ENCODE results near the gene PREPL.
"Not testable (repeated sequence)": the region's sequence is repeated elsewhere in the genome, so short reads cannot be mapped to it uniquely, and the experiment has no call there.

PREPL gene

DNA sequence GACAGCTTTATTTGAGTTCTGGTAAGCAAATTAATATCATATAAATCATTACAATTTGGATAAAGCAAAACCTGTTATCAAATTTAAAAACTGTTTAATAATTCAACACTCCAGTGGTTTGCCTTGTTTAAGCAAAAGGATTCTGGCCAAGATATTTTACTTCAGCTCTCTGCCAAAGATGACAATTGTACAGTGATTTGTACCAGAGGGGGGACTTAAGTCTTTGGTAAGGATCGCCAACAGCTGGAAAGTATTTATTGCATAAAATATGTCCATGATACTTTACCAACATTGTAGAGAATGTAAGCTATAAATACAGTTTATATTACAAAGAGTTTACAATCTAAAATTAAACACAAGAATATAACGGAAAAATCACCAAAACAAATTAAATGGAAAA lies 13.8 kb downstream of the PREPL start:
- DNase-seq: no peak

DNA sequence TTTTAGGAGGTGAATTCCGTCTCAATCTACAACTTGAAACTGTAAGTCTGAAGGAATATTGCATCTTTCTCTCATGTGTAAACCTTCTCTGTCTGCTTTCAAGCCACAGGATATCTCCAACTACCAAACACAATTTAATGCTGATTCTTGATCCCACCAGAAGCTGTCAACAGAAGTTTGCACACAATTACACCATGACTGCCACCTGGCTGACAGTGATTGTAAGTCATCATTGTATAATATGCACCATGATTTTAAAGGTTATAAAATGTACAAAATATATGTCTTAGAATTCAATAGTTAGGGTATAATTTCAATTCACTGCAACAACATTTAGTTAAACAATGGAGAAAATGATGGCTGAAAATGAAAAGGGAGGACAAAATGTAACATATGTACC lies 18.4 kb downstream of the PREPL start:
- no peak for DNase-seq

DNA sequence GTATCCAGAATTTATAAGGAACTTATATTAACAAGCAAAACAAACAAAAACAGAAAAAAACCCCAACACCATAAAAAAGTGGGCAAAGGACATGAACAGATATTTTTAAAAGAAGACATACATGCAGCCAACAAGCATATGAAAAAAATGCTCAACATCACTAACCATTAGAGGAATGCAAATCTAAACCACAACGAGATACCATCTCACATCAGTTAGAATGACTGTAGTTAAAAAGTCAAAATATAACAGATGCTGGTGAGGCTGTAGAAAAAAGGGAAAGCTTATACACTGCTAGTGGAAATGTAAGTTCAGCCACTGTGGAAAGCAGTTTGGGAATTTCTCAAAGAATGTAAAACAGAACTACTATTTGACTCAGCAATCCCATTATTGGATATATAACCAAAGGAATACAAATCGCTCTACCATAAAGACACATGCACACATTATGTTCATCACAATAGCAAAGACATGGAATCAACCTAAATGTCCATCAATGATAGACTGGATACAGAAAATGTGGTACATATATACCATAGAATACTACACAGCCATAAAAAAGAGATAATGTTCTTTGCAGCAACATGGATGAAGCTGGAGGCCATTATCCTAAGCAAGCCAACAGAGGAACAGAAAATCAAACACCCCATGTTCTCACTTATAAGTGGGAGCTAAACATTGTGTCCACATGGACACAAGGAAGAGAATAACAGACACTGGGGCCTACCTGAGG lies 25.3 kb downstream of the PREPL start:
- DNase-seq: no peak

DNA sequence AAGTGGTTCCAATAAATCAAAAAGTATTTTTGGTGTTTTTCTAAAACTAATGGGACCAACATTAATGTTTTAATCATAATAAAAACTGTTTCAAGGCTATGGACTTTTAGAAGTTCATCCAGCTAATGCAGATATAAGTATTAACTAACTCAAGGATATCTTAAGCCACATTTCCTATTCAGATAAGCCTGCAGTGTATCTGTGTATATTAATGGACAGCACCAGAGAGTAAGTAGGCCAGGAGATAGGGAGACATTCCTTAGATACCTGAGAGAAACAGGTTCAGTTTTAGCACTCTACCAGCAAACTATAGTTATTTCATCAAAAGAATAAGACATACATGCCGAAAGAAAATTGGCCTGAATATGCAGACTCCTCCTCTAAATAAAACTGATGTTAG lies 27.3 kb downstream of the PREPL start:
- no peak for DNase-seq

DNA sequence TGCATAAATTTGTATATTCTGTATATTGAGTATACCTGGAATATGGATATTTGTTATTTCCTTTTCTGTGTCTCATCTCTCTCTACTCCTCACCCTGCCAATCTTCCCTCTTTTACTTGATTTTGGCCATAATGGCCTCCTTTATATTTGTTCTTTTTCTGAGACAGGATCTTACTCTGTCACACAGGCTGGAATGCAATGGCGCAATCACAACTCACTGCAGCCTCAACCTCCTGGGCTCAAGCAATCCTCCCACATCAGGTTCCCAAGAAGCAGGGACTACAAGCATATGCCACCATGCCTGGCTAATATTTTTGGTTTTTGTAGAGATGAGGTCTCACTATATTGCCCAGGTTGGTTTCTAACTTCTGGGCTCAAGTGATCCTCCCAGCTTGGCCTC lies 30.5 kb downstream of the PREPL start:
- DNase-seq: no peak

DNA sequence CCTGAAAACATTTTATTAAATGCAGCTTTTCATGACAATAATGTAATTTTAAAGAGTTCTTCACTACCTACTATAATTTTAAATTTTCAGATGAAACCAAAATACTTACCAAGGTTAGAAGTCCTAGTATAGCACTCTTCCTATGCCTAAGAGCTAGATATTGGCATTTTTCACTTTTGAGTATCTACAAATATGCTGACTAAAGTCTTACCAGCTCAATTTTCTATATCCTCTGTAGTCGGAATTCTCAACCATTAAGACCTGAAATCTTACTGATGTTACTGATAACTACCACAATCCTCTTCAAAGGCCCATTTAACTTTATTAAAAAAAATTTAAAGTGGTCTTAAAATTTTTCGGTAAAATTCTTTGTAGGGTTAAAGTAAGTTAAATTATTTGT lies 32.0 kb downstream of the PREPL start:
- DNase-seq: no peak

DNA sequence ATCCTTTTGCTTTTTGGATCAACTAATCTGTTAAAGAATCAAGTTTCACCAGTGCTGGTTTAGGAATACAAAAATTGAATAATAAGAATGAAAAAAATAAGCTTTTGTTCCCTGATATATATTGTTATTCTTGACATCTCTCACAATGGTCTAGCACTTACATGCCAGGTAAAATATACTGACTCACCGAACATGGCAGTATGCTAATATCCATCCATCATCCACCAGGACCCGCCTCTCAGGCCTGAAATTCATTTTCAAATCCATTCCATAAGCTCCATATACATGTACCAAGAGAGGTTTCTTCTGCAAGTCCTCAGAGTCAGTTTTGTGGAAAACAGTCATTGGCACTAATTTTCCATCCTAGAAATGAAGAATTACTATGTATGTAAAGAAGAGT lies 32.5 kb downstream of the PREPL start:
- no peak for DNase-seq

DNA sequence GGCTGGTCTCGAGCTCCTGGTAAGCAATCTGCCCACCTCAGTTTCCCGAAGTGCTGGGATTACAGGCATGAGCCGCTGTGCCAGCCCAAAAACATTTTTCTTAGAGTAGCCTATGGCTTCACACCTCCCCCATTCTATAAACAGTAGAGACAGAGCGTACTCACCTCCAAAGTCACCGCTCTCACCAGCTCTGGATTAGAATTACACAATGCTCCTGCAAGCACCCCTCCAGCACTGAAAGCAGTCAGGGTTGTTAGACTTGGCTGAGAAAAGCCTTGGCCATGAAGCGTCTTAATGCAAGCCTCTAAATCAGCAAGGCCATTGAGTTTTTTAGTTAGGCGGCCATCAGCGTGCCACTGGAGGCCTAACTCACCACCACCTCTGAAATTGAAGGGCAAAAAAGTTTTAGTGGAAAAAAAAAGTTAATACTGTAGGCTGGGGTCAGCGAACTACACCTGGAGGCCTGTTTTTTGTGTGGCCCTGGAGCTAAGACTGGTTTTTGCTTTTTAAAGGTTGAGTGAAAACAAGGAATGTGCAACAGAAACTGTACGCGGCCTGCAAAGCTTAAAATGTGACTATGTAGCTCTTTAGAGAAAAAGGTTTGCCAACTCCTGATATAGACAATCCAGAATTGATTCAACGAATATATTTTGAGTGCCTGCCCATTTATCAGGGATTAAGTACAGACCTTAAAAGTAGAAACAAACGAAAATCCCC lies 34.6 kb downstream of the PREPL start:
- no peak for DNase-seq

DNA sequence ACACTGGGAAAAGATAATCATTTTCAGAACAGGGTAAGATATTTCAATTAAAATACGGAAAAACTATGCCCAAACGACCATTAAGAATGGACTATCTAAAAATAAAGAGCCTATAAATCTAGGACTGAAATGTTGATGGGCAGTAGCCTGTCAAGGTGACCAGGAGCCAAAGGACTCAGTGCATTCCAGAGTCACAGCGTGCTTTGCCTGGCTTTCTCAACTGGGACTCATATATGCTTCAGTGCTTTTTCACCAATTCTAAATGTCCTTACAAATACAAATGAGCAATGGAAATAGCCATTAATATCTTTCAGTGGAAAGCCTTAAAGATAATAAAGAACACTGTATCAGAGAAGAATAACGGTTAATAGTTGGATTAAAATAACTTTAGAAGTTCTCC lies 35.4 kb downstream of the PREPL start:
- no peak for DNase-seq

DNA sequence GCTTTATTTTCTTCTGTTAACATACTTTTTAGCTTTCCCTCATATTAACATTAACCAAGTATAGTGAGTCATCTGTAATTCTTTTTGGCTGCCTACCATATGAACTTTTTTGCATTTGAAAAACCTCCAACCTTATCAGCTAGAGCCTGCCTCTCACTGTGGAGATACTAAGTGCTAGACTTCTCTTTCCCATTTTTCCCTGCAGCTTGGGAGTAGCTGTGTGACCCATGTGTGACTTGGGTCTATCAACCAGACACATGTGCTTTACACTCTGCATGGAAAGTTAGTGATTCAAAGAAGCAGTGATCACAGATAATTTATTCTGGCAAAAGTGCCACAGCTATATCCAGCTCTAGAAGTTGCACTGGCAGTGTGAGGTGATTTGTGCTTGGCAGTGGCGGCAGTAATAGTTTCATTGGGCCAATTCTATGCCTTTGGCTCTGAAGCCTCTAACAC lies 36.3 kb downstream of the PREPL start:
- DNase-seq: no peak

DNA sequence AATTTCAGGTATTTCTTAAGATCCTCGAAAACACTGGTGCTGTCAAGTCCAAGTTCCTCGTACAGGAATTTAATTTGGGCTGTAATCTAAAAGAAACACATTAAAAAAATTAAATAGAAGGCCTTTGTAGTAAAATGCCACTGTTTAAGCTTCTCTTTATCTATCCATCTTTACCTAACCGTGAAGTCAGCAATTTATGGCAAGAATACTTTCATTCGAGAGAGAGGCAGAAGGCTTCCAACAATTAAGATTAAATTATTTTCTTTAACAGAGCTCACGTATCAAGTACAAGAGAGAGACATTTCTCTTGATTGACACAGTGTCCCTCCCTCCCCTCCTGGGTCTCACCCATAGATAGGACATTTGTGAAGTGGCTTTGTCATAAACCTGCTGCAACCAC lies 39.9 kb downstream of the PREPL start:
- no peak for DNase-seq

DNA sequence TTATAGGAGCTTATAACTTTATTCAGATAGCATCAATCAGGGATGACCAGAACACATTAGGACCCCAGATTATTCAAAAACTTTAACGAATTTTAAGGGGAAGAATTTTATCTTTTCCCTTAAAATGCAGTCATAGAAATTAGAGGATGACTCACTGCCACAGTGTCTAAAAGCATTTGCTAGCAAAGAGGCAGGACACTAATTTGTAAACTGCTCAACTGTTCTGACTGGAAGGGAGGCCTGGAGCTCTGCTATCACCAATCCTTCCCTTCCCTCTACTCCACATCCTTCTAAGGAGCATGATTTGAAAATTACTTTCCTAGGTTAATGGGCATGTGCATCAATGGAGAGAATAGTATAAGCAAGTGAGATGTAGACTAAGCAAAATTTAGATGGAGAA lies 40.5 kb downstream of the PREPL start:
- DNase-seq: no peak

DNA sequence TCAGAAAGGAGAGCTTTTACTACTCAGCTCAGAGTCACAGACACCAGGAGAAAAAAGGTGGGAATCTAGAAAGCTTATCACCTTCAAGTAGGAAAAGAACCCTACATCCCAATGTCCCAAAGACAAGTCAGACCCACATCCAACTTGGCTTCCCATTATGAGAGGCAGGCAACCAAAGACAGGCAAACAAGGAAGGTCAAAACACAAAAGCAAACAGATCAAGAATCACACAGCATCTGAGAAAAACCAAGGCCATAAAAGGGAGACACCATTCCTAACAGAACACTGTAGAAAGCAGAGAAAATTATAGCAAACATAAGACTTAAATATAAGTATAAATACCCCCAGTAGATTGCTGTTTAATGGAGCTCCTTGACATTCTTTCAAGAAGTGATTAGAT lies 45.3 kb downstream of the PREPL start:
- DNase-seq: no peak

DNA sequence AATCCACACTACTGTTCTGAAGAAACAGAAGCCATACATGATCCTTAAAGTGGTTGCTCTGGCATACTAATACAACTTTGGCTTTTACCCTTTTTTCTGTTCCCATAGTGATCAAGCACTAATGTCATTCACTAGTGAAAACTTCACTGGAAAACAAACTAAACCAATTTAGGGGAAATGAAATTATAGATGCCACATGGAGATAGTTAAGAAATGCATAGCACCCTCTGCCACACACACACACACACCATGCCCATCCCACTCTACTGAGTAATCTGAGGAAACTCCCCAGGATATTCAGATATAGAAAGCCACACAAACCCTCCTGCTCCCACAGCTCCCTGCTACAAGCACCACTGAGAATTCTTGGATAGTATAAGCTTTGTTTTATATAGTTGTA lies 46.9 kb downstream of the PREPL start:
- DNase-seq: no peak

DNA sequence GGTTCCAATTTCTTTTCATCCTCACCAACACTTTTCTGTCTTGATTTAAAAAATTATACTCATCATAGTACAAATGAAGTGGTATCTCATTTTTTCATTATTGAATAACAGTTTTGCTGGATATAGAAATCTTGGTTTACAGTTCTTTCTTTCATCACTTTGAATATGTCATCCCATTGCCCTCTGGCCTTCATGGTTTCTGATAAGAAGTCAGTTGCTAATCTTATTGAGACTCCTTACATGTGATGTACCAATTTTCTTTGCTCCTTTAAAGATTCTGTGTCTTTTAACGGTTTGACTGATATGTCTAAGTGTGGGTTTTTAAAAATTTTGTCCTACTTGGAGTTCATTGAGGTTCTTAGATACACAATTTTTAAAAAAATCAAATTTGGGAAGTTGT lies 51.0 kb downstream of the PREPL start:
- DNase-seq: no peak

DNA sequence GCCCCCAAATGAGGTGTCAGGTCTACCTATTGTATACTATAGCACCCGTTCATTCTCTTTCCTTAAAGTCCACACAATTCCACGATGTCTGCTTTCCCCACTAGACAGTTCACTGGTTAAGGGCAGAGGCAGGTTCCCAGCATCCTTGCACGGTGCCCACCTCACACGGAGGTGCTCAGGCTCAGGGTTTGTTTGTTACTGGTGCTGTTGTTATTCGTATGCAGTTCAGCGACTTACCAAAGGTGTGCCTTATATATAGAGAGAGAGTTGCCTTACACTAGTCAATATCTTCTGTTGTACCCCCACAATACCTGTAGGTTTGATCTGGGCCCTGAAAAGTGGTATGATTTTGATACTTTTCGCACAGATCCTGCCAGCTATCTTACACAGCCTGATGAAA lies 55.4 kb downstream of the PREPL start:
- DNase-seq: no peak

DNA sequence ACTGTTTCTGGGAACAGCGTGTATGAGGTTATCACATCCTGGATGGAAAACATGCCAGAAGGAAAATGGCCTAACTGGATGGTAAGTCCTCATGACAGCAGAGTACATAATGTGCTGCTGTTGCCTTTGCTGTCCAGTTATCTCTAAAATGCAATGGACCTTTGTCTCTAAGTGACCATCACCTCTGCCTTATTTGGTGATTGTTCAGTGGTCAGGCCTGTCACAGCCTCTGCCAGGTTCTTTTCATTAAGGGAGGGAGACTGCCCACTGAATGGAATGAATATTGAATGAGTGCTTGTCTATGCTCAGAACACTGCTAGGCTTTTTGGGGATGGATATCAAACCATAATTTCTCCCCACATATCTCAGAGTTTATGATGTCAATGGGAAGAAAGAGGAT lies 57.0 kb downstream of the PREPL start:
- DNase-seq: no peak

DNA sequence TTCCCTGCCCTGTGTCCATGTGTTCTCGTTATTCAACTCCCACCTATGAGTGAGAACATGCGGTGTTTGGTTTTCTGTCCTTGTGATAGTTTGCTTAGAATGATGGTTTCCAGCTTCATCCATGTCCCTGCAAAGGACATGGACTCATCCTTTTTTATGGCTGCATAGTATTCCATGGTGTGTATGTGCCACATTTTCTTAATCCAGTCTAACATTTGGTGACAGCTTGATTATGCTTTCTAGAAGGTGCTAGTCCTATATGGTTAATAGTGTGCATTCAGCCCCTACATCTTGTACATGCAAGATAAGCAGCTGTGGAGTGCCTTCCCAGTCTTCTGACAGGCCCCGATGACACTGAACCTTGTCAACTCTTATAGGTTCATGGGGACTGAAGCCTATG lies 57.5 kb downstream of the PREPL start:
- not testable (repeated sequence) for DNase-seq

DNA sequence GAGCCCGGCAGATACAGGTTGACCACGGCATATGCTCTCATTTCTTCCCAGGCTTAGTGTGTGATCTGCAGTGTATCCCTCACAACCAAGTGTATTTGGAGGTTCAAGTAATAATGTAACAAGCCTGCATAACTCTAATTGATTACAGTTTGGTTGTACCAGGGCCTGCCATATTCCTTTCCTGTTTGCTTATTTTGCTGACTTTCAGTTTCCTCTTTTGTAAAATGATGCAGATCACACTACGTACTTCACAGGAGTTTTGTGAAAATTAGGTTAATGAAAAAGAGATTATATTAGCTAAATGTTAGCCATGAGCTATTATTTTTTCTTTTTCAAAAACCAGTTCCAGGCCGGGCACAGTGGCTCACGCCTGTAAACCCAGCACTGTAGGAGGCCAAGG lies 60.2 kb downstream of the PREPL start:
- no peak for DNase-seq

DNA sequence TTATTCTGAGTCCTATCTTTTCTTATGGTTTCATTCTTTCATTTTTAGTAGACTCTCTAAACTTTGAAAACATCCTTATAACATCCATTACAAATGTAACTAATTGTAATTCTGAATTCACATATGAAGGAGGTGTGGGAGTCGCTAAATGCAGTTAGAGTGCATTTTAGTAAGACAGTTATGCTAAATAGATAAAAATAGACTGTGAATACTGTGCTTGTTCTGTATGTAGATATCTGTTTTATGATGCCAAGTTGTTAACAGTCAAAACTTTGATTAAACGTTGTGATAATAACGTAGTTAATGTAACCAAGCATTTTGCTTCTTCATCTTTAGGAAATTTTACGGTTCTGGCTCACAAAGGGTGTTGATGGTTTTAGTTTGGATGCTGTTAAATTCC lies 61.7 kb downstream of the PREPL start:
- no peak for DNase-seq

DNA sequence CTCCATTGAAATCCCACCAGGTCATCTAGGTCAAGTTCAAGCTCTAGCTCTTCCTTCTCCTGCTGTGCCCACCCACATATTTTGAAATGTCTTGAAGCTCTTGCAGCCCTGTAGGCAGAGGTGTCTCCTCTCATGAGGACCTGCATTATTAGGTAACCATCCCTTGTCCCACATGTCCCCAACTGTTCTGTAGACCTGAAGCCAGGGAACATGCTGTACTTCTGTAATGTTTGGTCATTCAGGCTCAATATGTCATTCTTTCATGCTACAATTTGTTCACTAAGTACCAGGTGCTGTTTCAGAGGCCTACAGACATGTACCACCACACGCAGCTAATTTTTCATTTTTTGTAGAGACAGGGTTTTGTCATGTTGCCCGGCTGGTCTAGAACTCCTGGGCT lies 63.9 kb downstream of the PREPL start:
- DNase-seq: no peak

DNA sequence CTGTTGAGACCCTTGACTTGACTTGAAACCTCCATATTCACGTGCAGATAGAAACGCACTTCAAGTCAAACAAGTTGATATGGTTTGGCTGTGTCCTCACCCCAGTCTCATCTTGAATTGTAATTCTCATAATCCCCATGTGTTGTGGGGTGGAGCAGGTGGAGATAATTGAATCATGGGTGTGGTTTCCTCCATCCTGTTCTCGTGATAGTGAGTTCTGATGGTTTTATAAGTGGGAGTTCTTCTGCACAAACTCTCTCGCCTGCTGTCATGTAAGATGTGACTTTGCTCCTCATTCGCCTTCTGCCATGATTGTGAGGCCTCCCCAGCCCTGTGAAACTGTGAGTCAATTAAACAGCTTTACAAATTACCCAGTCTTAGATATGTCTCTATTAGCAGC lies 64.6 kb downstream of the PREPL start:
- DNase-seq: no peak

DNA sequence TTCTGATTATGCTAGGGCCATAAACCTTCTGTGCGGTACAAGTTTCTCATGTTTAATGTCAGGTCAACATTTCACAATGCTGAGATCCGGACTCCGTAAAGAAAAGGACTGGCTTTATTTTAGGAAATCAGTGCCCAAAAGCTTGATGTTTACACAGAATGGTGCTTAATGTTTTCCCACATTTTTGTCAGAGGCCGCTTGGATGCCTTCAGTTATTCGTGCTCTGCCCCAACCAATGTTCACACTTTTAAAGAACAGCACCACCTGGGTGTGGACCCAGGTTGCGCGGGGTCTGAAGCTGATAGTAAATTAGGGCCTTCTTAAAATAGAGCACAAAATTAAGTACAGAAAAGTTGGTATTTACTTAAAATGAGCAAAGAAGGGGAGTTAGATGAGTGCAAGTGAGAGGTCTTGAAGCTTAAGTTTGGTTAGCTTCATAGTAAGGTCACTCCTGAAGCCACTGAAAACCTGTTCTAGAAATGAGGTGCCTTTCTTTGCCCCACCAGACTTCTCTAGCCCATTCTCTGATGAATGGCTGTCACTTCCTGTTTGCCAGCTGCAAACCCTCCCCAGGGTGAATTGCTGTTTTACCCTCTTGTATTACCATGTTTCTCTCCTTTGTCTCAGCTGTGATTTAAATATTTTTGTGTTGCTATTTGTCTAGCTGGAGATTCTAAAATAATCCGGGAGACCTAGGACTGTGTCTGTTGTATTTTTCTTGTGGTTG lies 65.5 kb downstream of the PREPL start:
- no peak for DNase-seq

DNA sequence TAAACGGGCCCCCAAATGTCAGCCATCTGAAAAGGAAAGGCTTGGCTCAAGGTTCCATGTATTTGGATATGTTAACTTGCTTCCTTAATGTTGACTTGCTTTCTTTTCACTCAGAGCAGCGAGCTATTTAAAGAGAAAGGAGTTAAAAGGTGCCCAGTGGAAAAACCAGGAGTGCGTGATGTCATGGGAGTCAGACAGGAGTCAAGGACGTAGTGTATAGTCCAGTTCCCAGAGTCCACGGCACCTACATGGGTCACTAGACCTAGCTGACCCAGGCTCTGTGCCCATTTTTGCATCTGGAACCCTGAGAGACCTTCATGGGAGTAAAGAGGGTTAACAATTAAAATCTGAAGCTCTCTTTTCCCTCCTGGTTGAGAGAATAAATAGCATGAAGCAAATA lies 66.2 kb downstream of the PREPL start:
- no peak for DNase-seq

Measured in retina (tissue), 1 donor.